GM12873 (cell line): ENCODE results near the gene PRRX2.

Experiments used
- CTCF ChIP-seq: IDR thresholded peaks from 2 replicates; pipeline ENCODE4 v1.5.1; 2012; ENCODE audit warnings: low read depth, mild to moderate bottlenecking, moderate library complexity, low read length, control low read depth; ENCODE audit not compliant: insufficient read depth; ENCODE audit errors: missing control alignments

The PRRX2 gene

GRCh38 chr9:129639034-129639630 is 26.3 kb upstream of the PRRX2 start:
- no peak for TF ChIP-seq CTCF

GRCh38 chr9:129639756-129640085 is 25.7 kb upstream of the PRRX2 start:
- TF ChIP-seq CTCF, result no peak

DNA sequence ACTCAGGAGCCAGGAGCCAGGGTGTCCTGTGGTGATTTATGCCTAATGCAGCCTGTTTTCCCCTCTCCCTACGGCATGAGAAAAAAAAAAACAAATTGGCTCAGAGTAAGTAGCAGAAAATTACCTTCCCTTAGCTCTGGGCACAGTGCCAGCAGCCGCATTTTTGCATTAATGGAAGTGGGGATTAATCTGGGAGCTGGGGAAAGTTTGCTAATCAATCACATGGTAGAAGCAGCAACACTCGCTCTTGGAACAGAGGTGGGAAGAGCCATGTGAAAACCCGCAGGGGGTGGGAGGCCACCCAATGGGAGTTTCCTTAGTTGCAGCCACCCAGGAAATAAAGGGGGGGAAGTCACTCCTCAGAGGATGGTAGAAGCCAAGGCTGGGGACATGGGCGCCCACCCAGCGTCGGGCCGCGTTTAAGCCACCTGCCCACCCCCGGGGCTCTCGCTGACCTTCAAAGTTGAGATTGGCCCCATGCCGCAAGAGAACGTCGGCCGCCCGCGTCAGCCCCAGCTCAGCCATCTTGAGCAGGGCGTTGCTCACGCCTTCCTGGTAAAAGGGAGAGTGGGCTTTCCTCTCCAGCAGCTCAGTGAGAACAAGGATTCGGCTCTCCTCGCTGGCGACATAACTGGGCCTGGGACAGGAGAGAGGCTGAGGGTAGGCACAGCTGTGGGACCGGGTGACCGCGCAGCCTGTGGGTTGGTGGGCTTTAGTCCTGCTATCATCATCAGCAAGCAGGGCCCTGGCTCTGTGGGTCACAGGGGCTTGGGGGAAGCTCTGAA is 25.2 kb upstream of the PRRX2 start:
- TF ChIP-seq CTCF, result no peak

DNA sequence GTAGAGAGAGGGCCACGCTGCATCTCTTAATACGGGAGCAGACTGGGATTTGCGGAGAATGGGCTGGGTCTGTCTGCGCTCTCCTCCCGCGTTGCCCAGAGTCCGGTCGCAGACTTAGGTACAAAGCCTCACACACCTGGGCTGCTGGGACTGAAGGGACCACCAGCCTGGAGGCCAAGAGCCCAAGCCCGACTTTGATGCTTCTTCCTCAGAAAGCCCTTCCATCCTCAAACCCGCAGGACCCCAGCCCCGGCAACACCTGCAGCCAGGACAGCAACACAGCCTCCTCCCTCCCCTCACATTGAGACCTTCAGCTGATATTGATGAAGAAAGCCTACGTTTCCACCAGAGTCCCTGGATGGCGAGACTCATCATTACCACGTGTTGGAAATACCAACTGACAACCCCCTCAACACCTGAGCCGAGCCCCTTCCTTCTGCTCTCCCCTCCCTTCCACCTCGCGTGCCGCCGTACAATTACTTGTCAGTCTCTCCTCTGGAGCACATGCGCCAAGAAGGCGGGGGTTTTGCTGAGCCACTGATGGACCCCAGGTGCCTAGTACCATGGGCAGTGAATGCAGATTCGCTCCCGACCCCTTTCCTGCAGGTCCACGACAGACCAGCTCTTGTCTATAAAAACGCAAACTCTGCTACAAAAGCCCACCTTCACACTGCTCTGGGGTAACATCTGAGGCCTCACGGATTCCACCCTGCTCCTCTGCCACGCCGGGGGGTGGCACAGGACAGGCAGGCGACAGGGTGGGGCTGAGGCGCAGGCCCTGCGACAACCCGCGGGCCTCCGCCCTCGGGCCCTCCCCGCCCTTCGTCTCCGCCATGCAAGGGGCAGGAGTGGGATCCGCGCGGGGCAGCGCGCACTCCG is 24.3 kb upstream of the PRRX2 start:
- no peak for TF ChIP-seq CTCF

DNA sequence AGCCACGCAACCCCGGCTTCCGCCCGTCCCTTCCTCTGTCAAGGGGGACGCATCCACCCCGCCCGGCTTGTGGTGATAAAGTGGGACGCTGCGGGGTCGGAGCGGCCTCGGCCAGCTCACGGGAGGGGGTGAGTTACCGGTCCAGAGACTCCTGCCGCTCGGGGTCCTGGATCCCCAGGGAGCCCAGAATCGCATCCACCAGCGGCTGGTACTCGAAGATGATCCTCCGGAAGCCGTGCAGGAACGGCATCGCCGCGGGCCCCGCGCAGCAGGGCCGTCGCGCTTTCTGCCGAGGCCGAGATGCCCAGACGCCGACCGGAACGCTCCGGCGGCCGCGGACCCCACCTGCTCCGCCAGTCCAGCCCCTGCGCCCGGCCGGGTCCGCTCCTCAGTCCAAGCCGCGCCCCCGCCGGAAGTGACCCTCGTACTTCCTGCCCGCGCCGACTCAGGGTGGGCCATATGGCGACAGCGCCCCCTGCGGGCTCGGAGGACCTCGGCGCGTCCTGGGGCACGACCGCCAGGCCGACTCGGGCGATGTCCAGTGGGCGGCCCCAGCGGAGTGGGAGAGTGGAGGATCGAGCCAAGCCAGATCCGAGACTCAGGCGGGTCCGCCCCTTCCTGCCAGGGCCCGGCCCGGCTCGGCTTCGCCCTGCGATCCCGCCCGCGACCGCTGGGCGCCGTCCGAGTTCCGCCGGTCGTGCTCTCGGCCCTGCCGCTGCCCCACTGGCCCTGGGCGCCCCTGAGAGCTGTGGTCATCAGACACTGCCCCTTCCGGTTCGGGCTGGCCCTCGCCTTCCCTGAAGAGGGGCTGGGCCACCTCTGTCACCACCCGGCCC is 23.5 kb upstream of the PRRX2 start, which contains the start of gene ASB6:
ASB6 (minus strand) TSS at position 402 of the 836 bp plus-strand sequence; CDS start at position 250, 152 bp downstream.
- TF ChIP-seq CTCF, result peak; percentile 82

- no peak for TF ChIP-seq CTCF
These were observed 21.7 kb upstream of the PRRX2 start for GRCh38 chr9:129643706-129644105.

DNA sequence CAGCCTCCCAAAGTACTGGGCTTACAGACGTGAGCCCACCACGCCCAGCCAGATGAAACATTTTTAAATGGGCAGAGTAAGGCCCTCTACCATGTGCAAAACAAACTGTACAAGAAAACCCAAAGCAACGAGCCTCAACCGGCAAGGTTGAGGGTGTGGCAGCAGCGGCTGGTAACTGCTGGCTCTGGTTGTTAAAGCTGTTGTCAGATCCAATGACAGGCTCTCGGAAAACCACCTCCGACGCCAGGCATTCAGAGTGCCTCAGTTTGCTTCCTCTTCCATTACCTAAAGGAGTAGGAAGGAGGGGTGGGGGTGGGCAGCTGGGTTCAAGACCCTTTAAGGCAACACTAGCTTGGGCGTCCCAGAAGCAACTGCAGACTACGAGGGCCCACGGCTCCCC is 21.1 kb upstream of the PRRX2 start:
- no peak for TF ChIP-seq CTCF
